Endothelial cell of umbilical vein (primary cell): ENCODE measurements around the gene RYR2. TPM values are rescaled to one million over a fixed set of nuclear protein-coding genes. Genes with fewer than 3 reads are reported as not detected.

ENCODE experiments used
- BruUV-seq: library from RNA; stranded (reverse); fragments of 400-500 nt; replicated peaks from 2 replicates; lab custom pipeline; 2021; lab: Mats Ljungman, UMichigan
- CTCF ChIA-PET: fragments of 300-600, 350-600 bp; sonication (Branson Sonifier 250); formaldehyde crosslinking; loops from one replicate; lab custom pipeline; 2021; ENCODE audit warnings: antibody characterized with exemption, inconsistent platforms; lab: Charles Lee
- POLR2A ChIA-PET: fragments of 300-600, 350-600 bp; sonication (Branson Sonifier 250); formaldehyde crosslinking; loops from one replicate; lab custom pipeline; 2021; ENCODE audit warnings: antibody characterized with exemption, inconsistent platforms; lab: Charles Lee
- DNase-seq: peaks from one replicate; pipeline ENCODE4 v3.0.0-alpha.2; 2011; ENCODE audit warnings: low read depth, low spot score
- FAIRE-seq: peaks from 2 replicates; lab custom pipeline; 2011; peaks lifted over from hg19 to GRCh38; lab: Jason Lieb, UNC
- H2AFZ ChIP-seq: 2 replicates; pipeline ENCODE4 v1.6.0; 2012; ENCODE audit warnings: low read depth, low read length, control low read depth, inconsistent platforms
- H3K27ac ChIP-seq: 2 replicates; pipeline ENCODE4 v1.5.1; 2011; ENCODE audit warnings: low read depth, mild to moderate bottlenecking, control low read depth, low read length, moderate library complexity; ENCODE audit not compliant: insufficient read depth
- H3K27me3 ChIP-seq, 2 experiments: 2 replicates each; pipeline versions ENCODE4 v1.6.0 to v1.6.1; 2011; ENCODE audit warnings: low read length in 2 of 2, mixed read lengths in 1 of 2; ENCODE audit not compliant: control insufficient read depth in 2 of 2, insufficient read depth in 2 of 2
- H3K36me3 ChIP-seq, 2 experiments: 2 replicates in 1 of 2; 3 replicates in 1 of 2; pipeline ENCODE4 v1.5.1; 2011; ENCODE audit warnings: low read length in 2 of 2, mild to moderate bottlenecking in 1 of 2, moderate library complexity in 1 of 2; ENCODE audit not compliant: control insufficient read depth in 2 of 2, insufficient read depth in 2 of 2; ENCODE audit errors: extremely low read depth in 1 of 2
- H3K4me1 ChIP-seq: 3 replicates; pipeline ENCODE4 v1.5.1; 2011; ENCODE audit warnings: mild to moderate bottlenecking, low read length; ENCODE audit not compliant: control insufficient read depth, insufficient read depth; ENCODE audit errors: extremely low read depth
- H3K4me2 ChIP-seq: 2 replicates; pipeline ENCODE4 v1.6.1; 2011; ENCODE audit warnings: low read length, control low read depth, mixed read lengths; ENCODE audit not compliant: insufficient read depth
- H3K4me3 ChIP-seq, 3 experiments: fragments of 200-600 bp in 1 of 3; sonication (generic), shearing (Covaris generic) in 1 of 3; replicated peaks in 1 of 3; 2 replicates each; pipeline ENCODE4 v1.5.1; 2011 to 2016; ENCODE audit warnings: control low read depth in 3 of 3, low read length in 3 of 3, mild to moderate bottlenecking in 2 of 3, inconsistent platforms in 1 of 3, low read depth in 1 of 3, moderate library complexity in 1 of 3; ENCODE audit not compliant: insufficient read depth in 1 of 3
- H3K79me2 ChIP-seq: 2 replicates; pipeline ENCODE4 v1.6.0; 2012; ENCODE audit warnings: low read length, inconsistent platforms; ENCODE audit not compliant: control insufficient read depth, insufficient read depth
- H3K9ac ChIP-seq: replicated peaks from 2 replicates; pipeline ENCODE3; 2011; ENCODE audit warnings: low read length, control low read depth; ENCODE audit not compliant: insufficient read depth; ENCODE audit errors: extremely low read depth
- H3K9me1 ChIP-seq: replicated peaks from 3 replicates; pipeline ENCODE4 v1.6.0; 2011; ENCODE audit warnings: mild to moderate bottlenecking, low read length; ENCODE audit not compliant: control insufficient read depth, insufficient read depth; ENCODE audit errors: extremely low read depth
- H3K9me3 ChIP-seq: replicated peaks from 2 replicates; pipeline ENCODE4 v1.5.1; 2012; ENCODE audit warnings: low read length, inconsistent platforms; ENCODE audit not compliant: control insufficient read depth, insufficient read depth
- H4K20me1 ChIP-seq: replicated peaks from 2 replicates; pipeline ENCODE3; 2011; ENCODE audit warnings: mild to moderate bottlenecking, low read length; ENCODE audit not compliant: control insufficient read depth, insufficient read depth; ENCODE audit errors: extremely low read depth
- EZH2 ChIP-seq: IDR thresholded peaks from 2 replicates; pipeline ENCODE4 v1.6.1; 2012; ENCODE audit warnings: borderline replicate concordance, low read depth, mild to moderate bottlenecking, moderate library complexity, low read length, inconsistent platforms; ENCODE audit not compliant: severe bottlenecking
- FOS ChIP-seq: IDR thresholded peaks from 2 replicates; pipeline ENCODE4 v1.6.1; 2011; ENCODE audit warnings: mild to moderate bottlenecking, low read length, moderate library complexity, borderline replicate concordance; ENCODE audit not compliant: insufficient read depth
- GATA2 ChIP-seq: IDR thresholded peaks from 2 replicates; pipeline ENCODE4 v1.7.0; 2011; ENCODE audit warnings: low read depth, mild to moderate bottlenecking, moderate library complexity, mixed read lengths, low read length; ENCODE audit not compliant: insufficient read length, insufficient read depth
- JUN ChIP-seq: IDR thresholded peaks from 2 replicates; pipeline ENCODE4 v1.6.1; 2011; ENCODE audit warnings: borderline replicate concordance, low read depth; ENCODE audit not compliant: insufficient read length, insufficient read depth
- MYC ChIP-seq: IDR thresholded peaks from one replicate; pipeline ENCODE4 v1.6.1; 2011; ENCODE audit warnings: mild to moderate bottlenecking, low read depth, low read length
- POLR2A ChIP-seq: IDR thresholded peaks from 2 replicates; pipeline ENCODE4 v1.6.1; 2012; ENCODE audit warnings: low read depth, mild to moderate bottlenecking, control low read depth, low read length
- POLR2AphosphoS5 ChIP-seq: IDR thresholded peaks from 2 replicates; pipeline ENCODE4 v1.6.1; 2012; ENCODE audit warnings: low read depth, mild to moderate bottlenecking, control low read depth, low read length, moderate library complexity; ENCODE audit not compliant: insufficient read depth
- dilution Hi-C: fragments of 300-500 bp; cut with MboI; formaldehyde crosslinking; loops from one replicate; pipeline ENCODE4 v1.15.0; 2019; ENCODE audit warnings: low sequenced_read_pairs; ENCODE audit not compliant: extremely low pct_ligation_motif_present
- intact Hi-C: fragments of 100-400 bp; cut with micrococcal nuclease; formaldehyde crosslinking; loops from one replicate; pipeline ENCODE4 v1.10.0; 2022
- polyA plus RNA-seq, 4 experiments: library from polyadenylated mRNA; depleted of rRNA in 3 of 4; stranded (reverse) in 3 of 4; unstranded in 1 of 4; fragments of >200 nt; gene quantifications; 2 replicates each; pipeline versions ENCODE4 v1.2.1 to v1.2.3, GENCODE V29; 2011 to 2012; ENCODE audit warnings: missing spikeins in 1 of 4
- total RNA-seq: library from RNA; stranded (reverse); gene quantifications from 2 replicates; pipeline ENCODE4 v1.2.3, GENCODE V29; 2021
- TF ChIP-seq, protein P1 (sequence below): IDR thresholded peaks from 2 replicates; pipeline ENCODE4 v1.6.1; 2011; ENCODE audit not compliant: insufficient read depth, insufficient read length

RYR2 gene
- total and polyA plus RNA-seq, 2 donors (not counting 3 experiments of a cell fraction or from before 2014, with no cell fraction given), result not detected

GRCh38 chr1:237701534-237701933 is 659.5 kb downstream of the RYR2 start:
- H3K9me3 ChIP-seq, result peaks cover 7% of the 10 kb centered on the region
- ChIA-PET CTCF (no interaction called here), POLR2A (no interaction called here)
- FAIRE-seq (no peak), DNase-seq (no peak)
- H3K9ac ChIP-seq, result no peak overlapping the region
- H3K79me2 ChIP-seq, result no peaks in the 10 kb centered on the region
- dilution Hi-C loops, result no loop called here
- no TSS peak for BruUV-seq
- no peak overlapping the region for H3K4me2 ChIP-seq
- intact Hi-C loops, result no loop called here
- H3K27me3 ChIP-seq, result no peaks in the 10 kb centered on the region
- no peak overlapping the region for H3K27ac ChIP-seq
- TF ChIP-seq MYC, result no peak
- TF ChIP-seq GATA2, result no peak
- no peak overlapping the region for H2AFZ ChIP-seq
- no peaks in the 10 kb centered on the region for H3K36me3 ChIP-seq
- no peaks in the 10 kb centered on the region for H3K4me1 ChIP-seq
- no peak overlapping the region for H3K4me3 ChIP-seq
- H3K9me1 ChIP-seq, result no peaks in the 10 kb centered on the region
- H4K20me1 ChIP-seq, result no peaks in the 10 kb centered on the region

GRCh38 chr1:237702161-237702560 is 660.2 kb downstream of the RYR2 start:
- intact Hi-C loops (no loop called here), dilution Hi-C loops (no loop called here)
- Histone ChIP-seq H3K27ac (no peak overlapping the region), H2AFZ (no peak overlapping the region), H3K4me3 (no peak overlapping the region), H3K4me2 (no peak overlapping the region), H3K27me3 (no peaks in the 10 kb centered on the region), H3K36me3 (no peaks in the 10 kb centered on the region), H4K20me1 (no peaks in the 10 kb centered on the region), H3K9ac (no peak overlapping the region), H3K79me2 (no peaks in the 10 kb centered on the region), H3K9me1 (no peaks in the 10 kb centered on the region), H3K4me1 (no peaks in the 10 kb centered on the region), H3K9me3 (peaks cover 5% of the 10 kb centered on the region)
- ChIA-PET CTCF (no interaction called here), POLR2A (no interaction called here)
- DNase-seq (no peak), FAIRE-seq (no peak)
- no TSS peak for BruUV-seq
- TF ChIP-seq POLR2A (no peak), POLR2AphosphoS5 (no peak), FOS (no peak), EZH2 (no peak), JUN (no peak), GATA2 (no peak)
- TF ChIP-seq, protein P1, sequence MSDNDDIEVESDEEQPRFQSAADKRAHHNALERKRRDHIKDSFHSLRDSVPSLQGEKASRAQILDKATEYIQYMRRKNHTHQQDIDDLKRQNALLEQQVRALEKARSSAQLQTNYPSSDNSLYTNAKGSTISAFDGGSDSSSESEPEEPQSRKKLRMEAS, result no peak
